HL-60 (cell line): ENCODE data around the gene CENPK.

Experiments used
- DNase-seq, 2 experiments: peaks; one replicate each; pipeline ENCODE4 v3.0.0-alpha.2; 2010 to 2020; ENCODE audit warnings: low read depth in 1 of 2, low spot score in 1 of 2
- H3K27ac ChIP-seq: fragments of 250-450 bp; sonication (Bioruptor Pico); replicated peaks from 2 replicates; pipeline ENCODE4 v1.5.1; 2020; ENCODE audit warnings: mild to moderate bottlenecking, moderate library complexity
- H3K27me3 ChIP-seq: fragments of 250-450 bp; sonication (Bioruptor Pico); 2 replicates; pipeline ENCODE4 v1.5.1; 2021; ENCODE audit warnings: mild to moderate bottlenecking, moderate library complexity; ENCODE audit not compliant: insufficient read depth, poor library complexity, severe bottlenecking
- H3K4me3 ChIP-seq: replicated peaks from 2 replicates; pipeline ENCODE4 v1.5.1; 2011; ENCODE audit warnings: mild to moderate bottlenecking, control low read depth, low read length; ENCODE audit not compliant: insufficient read depth
- GABPA ChIP-seq: IDR thresholded peaks from 2 replicates; pipeline ENCODE4 v1.6.1; 2012; ENCODE audit warnings: low read depth
- POLR2AphosphoS5 ChIP-seq: IDR thresholded peaks from 2 replicates; pipeline ENCODE4 v1.6.1; 2012; ENCODE audit warnings: low read depth
- SPI1 ChIP-seq: IDR thresholded peaks from 2 replicates; pipeline ENCODE4 v1.6.1; 2012; ENCODE audit warnings: low read depth, mild to moderate bottlenecking, borderline replicate concordance
- TF ChIP-seq, protein P1 (sequence below): IDR thresholded peaks from one replicate; pipeline ENCODE4 v1.5.1; 2011; ENCODE audit warnings: low read length, control low read depth, inconsistent platforms; ENCODE audit not compliant: insufficient read depth
- TF ChIP-seq, protein P2 (sequence below): IDR thresholded peaks from 2 replicates; pipeline ENCODE4 v1.6.1; 2012; ENCODE audit warnings: low read depth; ENCODE audit not compliant: insufficient replicate concordance

CENPK gene

DNA sequence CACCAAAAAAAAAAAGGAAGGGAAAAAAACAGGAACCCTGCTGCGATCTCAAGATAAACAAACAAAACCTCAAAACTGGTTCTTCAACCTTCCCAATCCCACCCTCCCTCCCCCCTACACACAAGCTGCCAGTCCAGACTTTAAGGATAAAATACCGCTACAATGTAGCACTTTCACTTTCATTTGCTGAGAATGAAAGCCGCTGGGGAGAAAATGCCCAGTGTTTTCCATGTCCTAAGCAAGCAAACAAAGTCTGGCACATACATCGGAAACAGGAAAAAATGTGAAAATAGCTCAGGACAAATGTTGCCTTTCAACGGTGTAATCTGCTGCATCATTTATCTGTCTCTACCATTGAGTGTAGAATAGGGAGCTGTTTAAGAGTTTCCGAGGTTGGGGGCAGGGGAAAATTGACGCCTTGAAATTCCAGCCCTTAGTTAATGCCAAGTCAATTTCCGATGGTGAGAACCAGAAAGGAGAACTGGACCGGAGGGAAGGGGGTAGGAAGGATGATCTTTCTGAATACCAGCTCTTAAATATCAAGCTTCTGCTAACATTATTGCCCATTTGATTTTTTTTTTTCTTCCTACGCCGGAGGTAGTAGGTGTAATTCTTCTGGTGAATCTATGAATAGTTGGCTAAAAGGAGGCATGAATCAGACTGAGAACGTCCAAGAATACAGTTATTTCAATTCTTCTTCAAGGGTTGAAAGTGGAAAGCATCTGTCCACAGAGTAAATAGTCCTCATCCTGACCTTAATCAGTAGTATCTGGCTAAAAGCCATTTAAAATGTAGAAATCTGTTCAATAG lies 80.0 kb downstream of the CENPK start:
- H3K27ac ChIP-seq, result no peak overlapping the region
- H3K27me3 ChIP-seq, result no peaks in the 10 kb centered on the region
- TF ChIP-seq SPI1, result peak; percentile 17; the same call in 1 of the 2 replicates
- TF ChIP-seq GABPA, result no peak
- TF ChIP-seq, protein P1, sequence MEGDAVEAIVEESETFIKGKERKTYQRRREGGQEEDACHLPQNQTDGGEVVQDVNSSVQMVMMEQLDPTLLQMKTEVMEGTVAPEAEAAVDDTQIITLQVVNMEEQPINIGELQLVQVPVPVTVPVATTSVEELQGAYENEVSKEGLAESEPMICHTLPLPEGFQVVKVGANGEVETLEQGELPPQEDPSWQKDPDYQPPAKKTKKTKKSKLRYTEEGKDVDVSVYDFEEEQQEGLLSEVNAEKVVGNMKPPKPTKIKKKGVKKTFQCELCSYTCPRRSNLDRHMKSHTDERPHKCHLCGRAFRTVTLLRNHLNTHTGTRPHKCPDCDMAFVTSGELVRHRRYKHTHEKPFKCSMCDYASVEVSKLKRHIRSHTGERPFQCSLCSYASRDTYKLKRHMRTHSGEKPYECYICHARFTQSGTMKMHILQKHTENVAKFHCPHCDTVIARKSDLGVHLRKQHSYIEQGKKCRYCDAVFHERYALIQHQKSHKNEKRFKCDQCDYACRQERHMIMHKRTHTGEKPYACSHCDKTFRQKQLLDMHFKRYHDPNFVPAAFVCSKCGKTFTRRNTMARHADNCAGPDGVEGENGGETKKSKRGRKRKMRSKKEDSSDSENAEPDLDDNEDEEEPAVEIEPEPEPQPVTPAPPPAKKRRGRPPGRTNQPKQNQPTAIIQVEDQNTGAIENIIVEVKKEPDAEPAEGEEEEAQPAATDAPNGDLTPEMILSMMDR, result no peak
- no peak for DNase-seq
- H3K4me3 ChIP-seq, result peak overlapping the region; percentile 53

DNA sequence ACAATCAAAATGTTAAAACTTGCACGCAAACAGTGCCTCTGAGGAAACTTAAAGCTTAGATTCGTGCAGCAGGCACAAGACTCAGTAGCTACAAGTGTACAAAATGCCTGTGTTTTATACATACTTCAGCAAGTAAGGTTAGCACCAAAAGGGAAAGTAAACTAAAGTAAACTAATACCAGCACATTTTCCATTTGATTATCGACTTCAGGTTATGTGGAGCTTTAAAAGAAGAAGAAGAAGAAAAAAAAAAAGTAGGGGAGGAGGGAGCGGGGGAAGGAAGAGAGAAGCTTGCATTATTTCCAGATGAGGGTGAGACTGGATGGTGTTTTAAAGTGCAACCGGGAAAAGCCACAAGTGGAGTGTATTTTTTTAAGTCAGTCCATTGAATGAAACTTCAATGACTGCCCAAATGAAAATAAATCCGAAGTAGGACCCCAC lies 80.7 kb downstream of the CENPK start:
- TF ChIP-seq, protein P1, result no peak
- TF ChIP-seq, protein P2, sequence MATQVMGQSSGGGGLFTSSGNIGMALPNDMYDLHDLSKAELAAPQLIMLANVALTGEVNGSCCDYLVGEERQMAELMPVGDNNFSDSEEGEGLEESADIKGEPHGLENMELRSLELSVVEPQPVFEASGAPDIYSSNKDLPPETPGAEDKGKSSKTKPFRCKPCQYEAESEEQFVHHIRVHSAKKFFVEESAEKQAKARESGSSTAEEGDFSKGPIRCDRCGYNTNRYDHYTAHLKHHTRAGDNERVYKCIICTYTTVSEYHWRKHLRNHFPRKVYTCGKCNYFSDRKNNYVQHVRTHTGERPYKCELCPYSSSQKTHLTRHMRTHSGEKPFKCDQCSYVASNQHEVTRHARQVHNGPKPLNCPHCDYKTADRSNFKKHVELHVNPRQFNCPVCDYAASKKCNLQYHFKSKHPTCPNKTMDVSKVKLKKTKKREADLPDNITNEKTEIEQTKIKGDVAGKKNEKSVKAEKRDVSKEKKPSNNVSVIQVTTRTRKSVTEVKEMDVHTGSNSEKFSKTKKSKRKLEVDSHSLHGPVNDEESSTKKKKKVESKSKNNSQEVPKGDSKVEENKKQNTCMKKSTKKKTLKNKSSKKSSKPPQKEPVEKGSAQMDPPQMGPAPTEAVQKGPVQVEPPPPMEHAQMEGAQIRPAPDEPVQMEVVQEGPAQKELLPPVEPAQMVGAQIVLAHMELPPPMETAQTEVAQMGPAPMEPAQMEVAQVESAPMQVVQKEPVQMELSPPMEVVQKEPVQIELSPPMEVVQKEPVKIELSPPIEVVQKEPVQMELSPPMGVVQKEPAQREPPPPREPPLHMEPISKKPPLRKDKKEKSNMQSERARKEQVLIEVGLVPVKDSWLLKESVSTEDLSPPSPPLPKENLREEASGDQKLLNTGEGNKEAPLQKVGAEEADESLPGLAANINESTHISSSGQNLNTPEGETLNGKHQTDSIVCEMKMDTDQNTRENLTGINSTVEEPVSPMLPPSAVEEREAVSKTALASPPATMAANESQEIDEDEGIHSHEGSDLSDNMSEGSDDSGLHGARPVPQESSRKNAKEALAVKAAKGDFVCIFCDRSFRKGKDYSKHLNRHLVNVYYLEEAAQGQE, result no peak
- TF ChIP-seq GABPA (no peak), POLR2AphosphoS5 (no peak)
- Histone ChIP-seq H3K27ac (no peak overlapping the region), H3K4me3 (peak overlapping the region; percentile 53), H3K27me3 (no peaks in the 10 kb centered on the region)
- no peak for DNase-seq

DNA sequence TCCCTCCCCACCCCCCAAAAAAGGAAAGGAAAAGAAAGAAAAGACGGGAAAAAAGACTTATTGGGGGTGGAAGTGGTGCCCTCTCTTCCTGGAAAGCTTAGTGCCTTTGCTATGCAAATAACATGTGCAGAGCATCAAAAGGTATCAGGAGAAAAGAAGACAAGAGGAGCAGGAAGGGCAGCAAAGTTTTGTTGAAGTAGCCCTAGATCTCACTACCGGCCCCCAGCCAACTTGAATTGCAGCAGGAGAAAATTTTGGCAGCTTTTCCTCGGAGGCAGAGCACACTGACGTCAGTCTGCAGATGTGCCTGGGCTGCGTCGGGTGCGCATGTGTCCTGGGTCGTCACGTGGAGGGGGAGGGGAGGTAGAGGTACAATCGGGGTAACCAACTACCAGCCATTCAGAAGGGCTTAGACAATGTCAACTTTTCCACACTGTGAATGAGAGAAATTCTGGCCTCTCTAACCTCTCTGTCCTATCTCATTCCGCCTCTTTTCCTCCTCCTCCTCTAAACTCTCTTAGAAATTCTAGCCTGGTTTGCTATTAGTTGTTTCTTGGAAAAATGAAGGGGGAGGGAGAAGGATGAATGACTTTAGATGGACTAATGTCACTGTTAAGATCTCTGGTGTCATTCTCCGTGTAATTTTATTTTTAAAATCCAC lies 81.2 kb downstream of the CENPK start, which contains the start of gene ADAMTS6:
TSS of gene ADAMTS6 (minus strand) at position 286 of the 661 bp plus-strand sequence. CDS start 8,247 bp downstream, outside the sequence.
- Histone ChIP-seq H3K27ac (no peak within 1 kb of the TSS), H3K27me3 (no peaks in the 10 kb centered on the region), H3K4me3 (peak within 1 kb of the TSS; percentile 53)
- TF ChIP-seq GABPA (no peak), SPI1 (no peak), POLR2AphosphoS5 (no peak)
- TF ChIP-seq, protein P1, result no peak
- TF ChIP-seq, protein P2, result no peak
- peak; percentile 25 to 30 for DNase-seq
